GM19438 (cell line): ENCODE measurements around the gene STK4.
"Not testable (repeated sequence)": the region's sequence is repeated elsewhere in the genome, so short reads cannot be mapped to it uniquely, and the experiment has no call there.

Experiments used
- ATAC-seq: cut with Tn5 transposase; IDR thresholded peaks from one replicate; pipeline ENCODE4 v1.9.1; 2021; ENCODE audit warnings: low read depth; ENCODE audit not compliant: unreplicated experiment

The STK4 gene

DNA sequence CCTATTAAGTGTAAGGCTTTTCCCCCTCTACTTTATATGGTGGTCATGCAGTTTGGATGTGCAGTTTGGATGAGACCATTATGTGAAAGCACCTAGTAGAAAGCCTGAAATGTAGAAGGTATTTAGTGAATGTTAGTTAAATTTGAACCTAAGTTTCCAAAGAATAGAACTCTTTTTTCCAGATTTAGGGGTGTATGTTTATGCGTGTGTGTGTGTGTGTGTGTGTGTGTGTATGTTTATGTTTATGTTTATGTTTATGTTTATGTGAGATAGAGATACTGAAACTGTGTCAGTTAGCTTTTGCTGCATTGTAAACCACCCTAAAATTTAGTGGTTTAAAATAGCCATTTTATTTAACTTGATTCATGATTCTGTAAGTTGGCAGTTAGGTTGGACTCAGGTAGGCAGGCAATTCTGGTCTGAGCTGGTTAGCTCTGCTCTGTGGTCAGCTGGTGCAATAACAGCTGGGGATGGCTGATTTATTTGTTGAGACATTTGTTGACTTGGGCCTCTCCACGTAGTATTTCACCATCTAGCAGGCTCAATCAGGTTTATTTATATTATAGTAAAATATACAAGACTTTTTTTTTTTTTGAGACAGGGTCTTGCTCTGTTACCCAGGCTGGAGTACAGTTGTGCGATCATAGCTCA, 54.0 kb downstream of the STK4 start:
- no peak for ATAC-seq

GRCh38 chr20:45021631-45022030, 55.3 kb downstream of the STK4 start:
- no peak for ATAC-seq

DNA sequence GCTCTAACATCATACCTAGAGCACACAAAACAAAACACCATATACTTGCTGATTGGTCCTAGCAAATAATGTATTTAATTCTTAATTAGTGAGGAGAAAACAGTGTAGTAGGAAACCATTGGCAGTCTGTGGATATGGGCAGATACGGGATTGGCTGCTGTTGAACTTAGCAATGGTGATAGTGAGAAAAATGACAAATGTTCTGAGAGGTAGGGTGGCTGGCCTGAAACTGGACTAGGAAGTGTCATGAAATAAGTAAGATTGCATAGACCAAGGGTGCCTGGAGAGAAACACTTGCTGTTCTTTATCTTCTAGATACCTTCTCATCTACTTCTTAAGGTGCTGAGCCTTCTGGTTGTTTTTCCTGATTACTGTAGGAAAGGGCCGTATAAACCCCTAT, 56.8 kb downstream of the STK4 start:
- ATAC-seq, result not testable (repeated sequence)

DNA sequence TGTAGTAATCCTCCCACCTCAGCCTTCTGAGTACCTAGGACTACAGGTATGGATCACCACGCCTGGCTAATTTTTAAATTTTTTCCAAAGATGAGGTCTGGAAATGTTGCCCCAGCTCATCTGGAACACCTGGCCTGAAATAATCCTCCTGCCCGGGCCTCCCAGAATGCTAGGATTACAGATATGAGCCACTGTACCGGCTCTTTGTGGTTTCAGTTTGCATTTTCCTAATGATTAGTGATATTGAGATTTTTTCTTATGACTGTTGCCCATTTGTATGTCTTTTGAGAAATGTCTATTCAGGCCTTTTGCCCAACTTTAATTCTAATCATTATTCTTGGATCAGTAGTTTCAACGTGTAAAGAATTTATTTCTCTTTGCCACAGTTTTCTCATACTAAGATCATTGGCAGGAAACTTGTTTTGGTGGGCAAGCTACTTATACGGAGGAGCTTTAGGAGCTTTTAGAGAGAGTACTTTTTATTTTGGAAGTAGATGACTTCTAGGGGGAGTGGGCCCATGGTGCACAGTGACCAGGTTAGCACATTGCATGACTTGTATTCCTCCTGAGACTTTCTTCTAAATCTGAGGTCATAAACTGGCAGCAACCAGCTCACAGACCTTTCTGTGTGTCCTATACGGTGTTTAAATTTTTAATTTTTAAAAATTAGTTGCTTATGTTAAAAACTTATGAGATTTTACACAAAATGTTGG, 62.3 kb downstream of the STK4 start:
- ATAC-seq, result no peak

- no peak for ATAC-seq
Measured at GRCh38 chr20:45029884-45030283, 63.6 kb downstream of the STK4 start.

GRCh38 chr20:45032276-45032675, 66.0 kb downstream of the STK4 start:
- ATAC-seq, result no peak

GRCh38 chr20:45032781-45033180, 66.5 kb downstream of the STK4 start:
- no peak for ATAC-seq

DNA sequence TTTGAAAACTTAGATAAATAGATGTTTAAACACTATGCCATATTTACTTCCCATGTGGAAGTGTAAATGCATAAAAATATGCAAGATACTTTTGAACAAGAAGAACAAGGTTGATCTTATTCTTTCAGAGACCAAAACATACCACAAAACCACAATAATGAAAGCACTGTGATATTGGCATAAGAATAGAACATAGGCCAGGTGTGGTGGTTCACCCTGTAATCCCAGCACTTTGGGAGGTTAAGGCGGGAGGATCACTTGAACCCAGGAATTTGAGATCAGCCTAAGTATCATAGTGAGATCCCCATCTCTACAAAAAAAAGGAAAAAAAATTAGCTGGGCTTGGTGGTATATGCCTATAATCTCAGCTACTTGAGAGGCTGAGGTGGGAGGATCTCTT, 68.1 kb downstream of the STK4 start:
- ATAC-seq, result no peak

DNA sequence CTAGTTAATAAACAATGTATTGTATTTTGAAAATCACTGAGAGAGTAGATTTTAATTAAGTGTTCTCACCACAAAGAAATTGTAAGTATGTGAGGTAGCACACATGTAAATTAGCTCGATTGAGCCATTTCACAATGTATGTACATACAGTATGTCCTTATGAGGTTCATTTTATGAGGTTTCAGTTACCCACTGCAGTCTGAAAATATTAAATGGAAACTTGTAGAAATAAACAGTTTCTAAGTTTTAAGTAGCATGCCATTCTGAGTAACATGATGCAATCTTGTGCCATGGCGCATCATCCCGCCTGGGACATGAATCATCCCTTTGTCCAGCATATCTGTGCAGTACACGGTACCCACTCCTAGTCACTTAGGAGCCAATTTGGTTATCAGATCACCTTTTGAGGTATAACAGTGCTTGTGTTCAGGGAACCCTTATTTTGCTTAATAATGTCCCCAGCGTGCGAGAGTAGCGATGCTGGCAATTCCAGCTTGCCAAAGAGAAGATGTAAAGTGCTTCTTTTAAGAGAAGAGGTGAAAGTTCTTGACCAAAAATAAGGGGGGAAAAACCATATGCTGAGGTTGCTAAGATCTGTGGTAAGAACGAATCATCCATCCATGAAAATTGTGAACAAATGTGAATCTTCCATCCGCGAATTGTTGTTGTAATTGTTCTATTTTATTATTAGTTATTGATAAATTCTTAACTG, 69.9 kb downstream of the STK4 start:
- ATAC-seq, result no peak

DNA sequence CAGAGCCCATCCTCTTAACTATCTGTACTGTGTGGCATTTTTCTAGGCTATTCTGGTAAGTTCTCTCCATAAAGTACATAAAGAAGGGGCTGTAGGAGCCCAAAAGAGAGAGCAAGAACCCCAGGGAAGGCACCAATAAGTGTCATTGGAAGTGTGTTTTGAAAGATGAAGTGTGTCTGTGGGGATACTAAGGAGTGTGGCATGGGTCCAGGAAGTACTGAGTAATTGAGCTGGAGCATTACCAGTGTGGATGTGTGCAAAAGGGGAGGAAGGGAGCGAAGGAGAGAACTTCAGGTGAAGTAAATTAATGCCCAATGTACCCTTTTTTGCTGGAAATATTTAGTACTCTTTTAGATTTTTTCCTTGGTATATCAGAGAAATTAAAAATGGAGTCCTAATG, 70.7 kb downstream of the STK4 start:
- no peak for ATAC-seq

DNA sequence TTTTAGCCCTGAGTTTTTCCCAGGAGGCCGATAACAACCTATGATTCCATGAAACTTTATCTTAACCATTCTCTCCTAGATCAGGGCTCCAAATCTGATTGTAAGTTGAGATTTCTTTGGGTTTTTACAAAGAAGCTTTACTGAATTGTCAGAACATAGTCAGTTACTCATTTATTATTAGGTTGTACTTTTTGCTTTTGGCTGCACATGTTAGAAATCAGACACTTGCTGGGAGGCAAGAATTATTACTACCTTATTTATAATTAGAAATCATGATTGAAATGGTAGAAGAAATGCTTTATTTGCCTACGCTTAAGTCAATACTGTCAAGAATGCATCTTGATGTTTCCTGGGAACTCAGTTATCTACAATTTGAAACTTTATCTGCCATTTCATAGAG, 71.3 kb downstream of the STK4 start:
- ATAC-seq, result no peak

- ATAC-seq, result no peak
Measured at GRCh38 chr20:45038745-45039474, 72.6 kb downstream of the STK4 start.

DNA sequence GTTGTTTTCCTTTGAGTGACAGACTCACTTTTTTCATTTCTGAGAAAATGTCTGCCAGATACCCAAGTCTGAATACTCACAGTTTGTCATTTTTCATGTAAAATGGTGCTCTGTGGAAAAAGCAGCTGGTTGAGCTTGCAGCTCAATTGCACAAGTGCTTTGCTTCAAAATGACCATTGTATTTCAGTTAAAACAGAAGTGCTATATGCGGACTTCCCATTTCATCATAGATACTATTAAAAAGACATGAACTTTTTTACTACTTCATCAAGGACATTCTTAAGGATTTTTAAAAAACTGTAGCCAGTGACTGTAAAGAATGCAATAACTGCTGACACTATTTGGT, 73.1 kb downstream of the STK4 start:
- no peak for ATAC-seq

DNA sequence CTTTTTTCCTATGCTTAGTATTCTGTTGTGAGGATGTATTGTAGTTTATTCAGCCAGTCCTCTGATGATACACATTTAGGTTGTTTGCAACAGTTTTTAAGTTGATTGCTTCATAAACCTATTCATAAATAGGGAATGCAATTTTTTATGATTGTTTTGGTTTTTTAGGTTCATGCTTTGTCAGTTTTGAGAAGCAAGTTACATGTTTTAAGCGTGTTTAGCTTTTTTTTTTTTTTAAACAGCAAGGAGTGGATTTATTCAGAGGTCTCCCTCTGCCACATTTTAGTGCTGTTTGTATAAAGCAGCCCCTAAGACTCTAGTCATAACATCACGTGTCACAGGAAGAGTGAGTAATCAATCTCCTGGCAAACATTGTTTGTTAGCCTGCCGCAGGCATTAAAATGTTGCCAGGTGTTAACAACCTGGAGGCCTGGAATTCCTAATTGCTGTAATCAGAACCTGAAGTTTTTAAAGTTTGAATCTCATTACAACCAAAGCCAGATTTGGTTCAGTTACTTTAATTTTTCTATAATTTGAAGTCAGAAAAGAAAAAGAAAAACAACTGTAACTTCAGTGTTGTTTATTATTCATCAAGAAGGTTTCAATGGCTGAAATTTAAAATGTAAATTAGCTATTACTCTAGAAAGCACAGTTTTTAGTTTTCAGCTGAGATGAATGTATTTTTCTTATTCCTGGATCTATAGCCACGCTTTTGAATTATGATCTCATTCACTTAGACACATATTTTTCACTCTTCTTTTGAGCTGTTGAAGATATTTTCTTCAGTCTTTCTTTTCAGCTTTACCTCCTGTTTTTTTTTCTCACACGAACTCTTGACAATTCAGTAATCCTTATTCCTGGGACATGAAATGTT, 75.4 kb downstream of the STK4 start:
- ATAC-seq, result no peak

- ATAC-seq, result no peak
Measured at GRCh38 chr20:45042978-45043377, 76.7 kb downstream of the STK4 start.

- no peak for ATAC-seq
Measured at GRCh38 chr20:45044084-45044573, 77.8 kb downstream of the STK4 start.

DNA sequence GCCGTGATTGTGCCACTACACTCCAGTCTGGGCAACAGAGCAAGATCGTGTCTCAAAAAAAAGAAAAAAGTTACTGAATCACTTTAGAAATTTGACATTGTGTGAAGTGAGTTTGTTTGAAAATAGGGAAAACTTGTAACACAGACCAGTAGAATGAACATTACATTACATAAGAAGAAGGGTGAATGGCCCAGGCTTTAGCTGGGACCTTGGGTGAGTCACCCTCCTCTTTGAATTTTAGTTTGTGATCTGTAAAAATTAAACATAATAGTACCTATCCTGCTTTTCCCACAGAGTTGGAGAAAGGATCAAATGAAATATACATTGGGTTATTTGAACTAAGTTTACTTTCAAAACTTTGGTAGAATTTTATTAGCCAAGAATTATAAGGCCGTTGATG, 78.3 kb downstream of the STK4 start:
- ATAC-seq, result no peak

DNA sequence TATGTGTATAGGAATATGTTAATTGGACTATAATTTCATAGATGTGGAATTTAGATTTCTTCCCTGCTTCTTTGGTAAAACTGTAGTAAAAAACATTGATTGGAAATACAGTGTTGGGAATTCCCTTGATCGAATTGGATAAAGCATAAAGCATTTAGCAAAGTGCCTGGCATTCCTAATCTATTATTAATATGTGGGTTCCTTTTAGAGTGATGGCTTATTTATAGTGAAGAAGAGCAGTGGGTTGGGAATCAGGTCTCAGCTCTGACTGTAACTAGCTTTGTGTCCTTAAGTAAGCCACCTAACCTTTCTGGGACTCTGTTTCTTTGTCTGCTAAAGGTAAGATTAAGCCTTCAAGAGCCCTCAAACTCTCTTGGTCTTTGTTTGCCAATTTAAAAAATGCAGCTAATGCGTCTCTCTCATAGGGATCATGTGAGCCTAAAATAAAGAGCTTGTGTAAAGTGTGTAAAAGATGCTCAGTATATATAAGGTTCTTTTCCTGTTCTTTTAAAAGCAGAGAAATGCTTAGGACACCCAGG, 81.3 kb downstream of the STK4 start:
- ATAC-seq, result no peak

- no peak for ATAC-seq
Measured at GRCh38 chr20:45049438-45049837, 83.1 kb downstream of the STK4 start.

GRCh38 chr20:45049904-45050471, 83.7 kb downstream of the STK4 start:
- ATAC-seq, result no peak
